ENCODE results near the gene KCNT2. TPM values are rescaled to one million over a fixed set of nuclear protein-coding genes. Genes with fewer than 3 reads are reported as not detected.
"Not testable (repeated sequence)": the region's sequence is repeated elsewhere in the genome, so short reads cannot be mapped to it uniquely, and the experiment has no call there.

The KCNT2 gene
- total RNA-seq, 1 donor from 2014 or later: 29.8 TPM

DNA sequence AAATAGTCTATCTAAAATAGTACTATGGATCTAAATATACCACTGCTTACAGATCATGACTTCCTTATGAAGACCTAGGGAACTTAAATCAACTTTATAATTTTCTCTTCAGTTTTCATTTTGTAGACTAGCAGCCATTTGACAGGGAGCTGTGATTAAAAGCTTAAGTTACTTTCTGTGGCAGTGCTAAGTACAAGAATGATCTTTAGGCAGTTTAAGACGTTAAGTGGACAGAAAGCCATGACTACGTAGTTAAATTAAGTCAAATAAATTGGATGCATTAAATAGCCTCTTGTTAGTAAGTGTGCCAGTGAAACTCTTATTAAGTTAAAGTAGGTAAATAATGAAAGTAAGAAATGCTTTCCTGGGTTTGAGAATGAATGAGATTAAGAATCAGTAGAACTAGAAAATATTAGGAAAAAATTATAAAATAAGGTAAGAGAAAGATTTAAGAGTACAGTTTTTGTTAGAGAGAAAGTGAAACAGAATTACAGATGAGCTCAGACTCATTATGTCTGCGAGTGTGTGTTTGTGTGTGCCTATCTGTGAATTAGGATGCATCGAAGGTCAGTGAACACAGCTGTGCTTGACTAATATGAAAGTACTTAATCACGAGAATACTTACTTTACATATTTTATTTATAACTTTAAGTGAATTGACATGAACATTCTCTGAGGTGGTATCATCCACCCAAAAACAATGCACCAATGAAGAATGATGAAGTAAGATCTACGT is 336.9 kb downstream of the KCNT2 start:
- H3K36me3 ChIP-seq: no peaks in the 10 kb centered on the region
- H3F3A ChIP-seq (ENCODE audit: low read depth): peaks cover 17% of the 10 kb centered on the region
- no peak overlapping the region for H2AFZ ChIP-seq (replicated peaks)
- H3K9me3 ChIP-seq (ENCODE audit: low read depth): no peaks in the 10 kb centered on the region
- peak overlapping the region; percentile 49 for H3K27ac ChIP-seq
- no peak overlapping the region for H3K9ac ChIP-seq
- H3K79me2 ChIP-seq (ENCODE audit: low read depth): no peaks in the 10 kb centered on the region
- DNase-seq (ENCODE audit: low spot score): no peak
- TF ChIP-seq, protein P1, sequence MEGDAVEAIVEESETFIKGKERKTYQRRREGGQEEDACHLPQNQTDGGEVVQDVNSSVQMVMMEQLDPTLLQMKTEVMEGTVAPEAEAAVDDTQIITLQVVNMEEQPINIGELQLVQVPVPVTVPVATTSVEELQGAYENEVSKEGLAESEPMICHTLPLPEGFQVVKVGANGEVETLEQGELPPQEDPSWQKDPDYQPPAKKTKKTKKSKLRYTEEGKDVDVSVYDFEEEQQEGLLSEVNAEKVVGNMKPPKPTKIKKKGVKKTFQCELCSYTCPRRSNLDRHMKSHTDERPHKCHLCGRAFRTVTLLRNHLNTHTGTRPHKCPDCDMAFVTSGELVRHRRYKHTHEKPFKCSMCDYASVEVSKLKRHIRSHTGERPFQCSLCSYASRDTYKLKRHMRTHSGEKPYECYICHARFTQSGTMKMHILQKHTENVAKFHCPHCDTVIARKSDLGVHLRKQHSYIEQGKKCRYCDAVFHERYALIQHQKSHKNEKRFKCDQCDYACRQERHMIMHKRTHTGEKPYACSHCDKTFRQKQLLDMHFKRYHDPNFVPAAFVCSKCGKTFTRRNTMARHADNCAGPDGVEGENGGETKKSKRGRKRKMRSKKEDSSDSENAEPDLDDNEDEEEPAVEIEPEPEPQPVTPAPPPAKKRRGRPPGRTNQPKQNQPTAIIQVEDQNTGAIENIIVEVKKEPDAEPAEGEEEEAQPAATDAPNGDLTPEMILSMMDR (IDR thresholded peaks at IDR 0.05): no peak
- TF ChIP-seq EZH2phosphoT487 (IDR thresholded peaks at IDR 0.05): no peak
- no peak for TF ChIP-seq EZH2 (IDR thresholded peaks at IDR 0.05)
- Mint-ChIP-seq H3K27ac (no peak overlapping the region), H3K4me3 (no peak overlapping the region), H3K4me1 (peaks cover 9% of the 10 kb centered on the region), H3K27me3 (ENCODE audit: insufficient read depth, low read depth) (no peaks in the 10 kb centered on the region), H3K36me3 (peaks cover 6% of the 10 kb centered on the region), H3K9me3 (no peaks in the 10 kb centered on the region)
- H3K27me3 ChIP-seq: no peaks in the 10 kb centered on the region
- H3K4me1 ChIP-seq: peaks cover 16% of the 10 kb centered on the region
- H4K20me1 ChIP-seq (ENCODE audit: low read depth): no peaks in the 10 kb centered on the region
- no peak overlapping the region for H3K4me3 ChIP-seq
- H3K4me2 ChIP-seq: no peak overlapping the region

DNA sequence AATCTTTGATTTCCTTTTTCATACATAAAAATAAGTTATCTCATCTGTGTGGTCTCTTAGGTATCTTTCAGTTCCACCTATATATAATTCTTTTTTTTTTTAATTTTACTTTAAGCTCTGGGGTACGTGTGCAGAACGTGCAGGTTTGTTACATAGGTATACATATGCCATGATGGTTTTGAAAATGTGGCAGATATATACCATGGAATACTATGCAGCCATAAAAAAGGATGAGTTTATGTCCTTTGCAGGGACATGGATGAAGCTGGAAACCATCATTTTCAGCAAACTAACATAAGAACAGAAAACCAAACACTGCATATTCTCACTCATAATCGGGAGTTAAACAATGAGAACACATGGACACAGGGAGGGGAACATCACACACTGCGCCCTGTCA is 345.2 kb downstream of the KCNT2 start:
- not testable (repeated sequence) for H2AFZ ChIP-seq (replicated peaks); H3K4me2 ChIP-seq; H3K27me3 Mint-ChIP-seq (ENCODE audit: insufficient read depth, low read depth); H3K27ac ChIP-seq; H3K27ac Mint-ChIP-seq; H3K27me3 ChIP-seq; H3K36me3 Mint-ChIP-seq; H3K9me3 ChIP-seq (ENCODE audit: low read depth); H3K9ac ChIP-seq; DNase-seq (ENCODE audit: low spot score); H3K9me3 Mint-ChIP-seq; H3K4me3 Mint-ChIP-seq; H3K36me3 ChIP-seq; H3K4me3 ChIP-seq; H4K20me1 ChIP-seq (ENCODE audit: low read depth); H3K79me2 ChIP-seq (ENCODE audit: low read depth)
- peaks cover 20% of the 10 kb centered on the region for H3K4me1 Mint-ChIP-seq
- Histone ChIP-seq H3K4me1 (peaks cover 34% of the 10 kb centered on the region), H3F3A (ENCODE audit: low read depth) (peaks cover 44% of the 10 kb centered on the region)

DNA sequence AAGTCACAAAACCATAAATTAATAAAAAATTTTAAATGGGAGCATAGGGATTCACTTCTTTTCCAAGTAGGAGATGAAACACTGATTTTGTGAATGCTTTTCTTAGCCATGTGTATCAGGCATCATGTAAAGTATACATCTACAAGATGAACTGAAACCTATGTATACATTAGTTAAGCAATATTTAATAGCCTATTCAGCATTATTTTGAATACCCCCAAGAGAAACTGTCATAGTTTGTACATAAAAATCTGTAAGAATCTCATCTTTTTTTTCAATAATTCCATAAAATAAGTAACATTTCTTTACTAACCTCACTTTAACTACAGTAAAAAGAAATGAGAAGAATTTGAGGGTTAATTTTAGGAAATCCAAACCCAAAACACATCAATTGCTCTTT is 348.0 kb downstream of the KCNT2 start:
- H3K27me3 ChIP-seq: no peaks in the 10 kb centered on the region
- H3K9ac ChIP-seq: no peak overlapping the region
- H3K27ac Mint-ChIP-seq: no peak overlapping the region
- peaks cover 11% of the 10 kb centered on the region for H3K4me1 ChIP-seq
- H3K79me2 ChIP-seq (ENCODE audit: low read depth): no peaks in the 10 kb centered on the region
- peaks cover 19% of the 10 kb centered on the region for H3F3A ChIP-seq (ENCODE audit: low read depth)
- no peaks in the 10 kb centered on the region for H3K9me3 ChIP-seq (ENCODE audit: low read depth)
- no peaks in the 10 kb centered on the region for H3K27me3 Mint-ChIP-seq (ENCODE audit: insufficient read depth, low read depth)
- H3K9me3 Mint-ChIP-seq: no peaks in the 10 kb centered on the region
- no peak overlapping the region for H3K4me3 Mint-ChIP-seq
- TF ChIP-seq EZH2 (IDR thresholded peaks at IDR 0.05): no peak
- TF ChIP-seq, protein P1 (IDR thresholded peaks at IDR 0.05): no peak
- TF ChIP-seq EZH2phosphoT487 (IDR thresholded peaks at IDR 0.05): no peak
- DNase-seq (ENCODE audit: low spot score): no peak
- peaks cover 10% of the 10 kb centered on the region for H3K4me1 Mint-ChIP-seq
- no peaks in the 10 kb centered on the region for H3K36me3 Mint-ChIP-seq
- no peak overlapping the region for H2AFZ ChIP-seq (replicated peaks)
- no peaks in the 10 kb centered on the region for H4K20me1 ChIP-seq (ENCODE audit: low read depth)
- H3K4me2 ChIP-seq: no peak overlapping the region
- no peaks in the 10 kb centered on the region for H3K36me3 ChIP-seq
- H3K27ac ChIP-seq: no peak overlapping the region
- H3K4me3 ChIP-seq: no peak overlapping the region

DNA sequence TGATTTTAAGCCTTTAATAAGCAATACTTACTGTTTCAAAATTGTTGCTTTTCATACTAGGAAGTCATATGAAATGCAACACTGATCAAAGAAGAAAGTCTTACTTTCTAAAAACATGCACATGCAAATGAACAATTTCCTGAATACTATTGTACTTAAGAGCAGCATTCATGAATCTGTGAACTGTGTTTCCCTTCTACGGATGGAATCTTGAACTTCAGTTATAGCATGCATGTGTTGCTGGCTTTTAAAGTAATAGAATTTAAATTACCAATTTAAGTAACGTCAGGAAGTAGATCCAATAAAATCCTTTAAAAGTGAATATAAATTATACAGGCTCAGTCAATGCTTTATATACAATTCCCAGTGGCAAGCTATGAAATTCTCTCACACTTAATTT is 348.9 kb downstream of the KCNT2 start:
- no peak overlapping the region for H3K27ac Mint-ChIP-seq
- Histone ChIP-seq H3K4me3 (no peak overlapping the region), H3K79me2 (ENCODE audit: low read depth) (no peaks in the 10 kb centered on the region), H4K20me1 (ENCODE audit: low read depth) (no peaks in the 10 kb centered on the region), H3K4me2 (no peak overlapping the region), H3F3A (ENCODE audit: low read depth) (peaks cover 9% of the 10 kb centered on the region), H3K9ac (no peak overlapping the region), H2AFZ (replicated peaks) (no peak overlapping the region), H3K27me3 (no peaks in the 10 kb centered on the region), H3K4me1 (peaks cover 2% of the 10 kb centered on the region), H3K9me3 (ENCODE audit: low read depth) (no peaks in the 10 kb centered on the region), H3K27ac (no peak overlapping the region), H3K36me3 (no peaks in the 10 kb centered on the region)
- H3K4me3 Mint-ChIP-seq: no peak overlapping the region
- peaks cover 3% of the 10 kb centered on the region for H3K4me1 Mint-ChIP-seq
- no peak for TF ChIP-seq EZH2phosphoT487 (IDR thresholded peaks at IDR 0.05)
- TF ChIP-seq, protein P1 (IDR thresholded peaks at IDR 0.05): no peak
- TF ChIP-seq EZH2 (IDR thresholded peaks at IDR 0.05): no peak
- H3K27me3 Mint-ChIP-seq (ENCODE audit: insufficient read depth, low read depth): no peaks in the 10 kb centered on the region
- H3K36me3 Mint-ChIP-seq: no peaks in the 10 kb centered on the region
- no peak for DNase-seq (ENCODE audit: low spot score)
- no peaks in the 10 kb centered on the region for H3K9me3 Mint-ChIP-seq

All from neural progenitor cell (in vitro differentiated cells).